HEK293 (cell line): ENCODE data around the gene GPATCH4.

ENCODE experiments used
- CTCF ChIA-PET: fragments of 350-600 bp; formaldehyde crosslinking; extraction: SDS; loops from one replicate; lab custom pipeline; 2021; ENCODE audit warnings: antibody characterized with exemption; lab: Yijun Ruan, JAX
- POLR2A ChIA-PET: fragments of 300-600 bp; formaldehyde crosslinking; extraction: SDS; loops from one replicate; lab custom pipeline; 2020; ENCODE audit warnings: antibody characterized with exemption, inconsistent platforms; lab: Yijun Ruan, JAX
- H3K27ac ChIP-seq: fragments of 200-500 bp; sonication (Bioruptor generic); 2 replicates; pipeline ENCODE4 v1.5.1; 2014; ENCODE audit warnings: low read depth, low read length, control low read depth, inconsistent platforms; ENCODE audit errors: extremely low read depth
- H3K36me3 ChIP-seq, 2 experiments: fragments of 200-500 bp in 1 of 2; sonication (Bioruptor generic) in 1 of 2; 1 replicate in 1 of 2; 2 replicates in 1 of 2; pipeline ENCODE4 v1.5.1; 2014 to 2017; ENCODE audit warnings: inconsistent platforms in 2 of 2, low read length in 2 of 2; ENCODE audit not compliant: control insufficient read depth in 2 of 2, insufficient read depth in 1 of 2
- H3K4me1 ChIP-seq: fragments of 200-500 bp; sonication (Bioruptor generic); 2 replicates; pipeline ENCODE4 v1.5.1; 2014; ENCODE audit warnings: mild to moderate bottlenecking, low read length, inconsistent platforms; ENCODE audit not compliant: control insufficient read depth, insufficient read depth
- H3K4me3 ChIP-seq: 2 replicates; pipeline ENCODE4 v1.5.1; 2011; ENCODE audit warnings: low read depth, mild to moderate bottlenecking, control low read depth, low read length, moderate library complexity
- H3K9me3 ChIP-seq: fragments of 200-500 bp; sonication (Bioruptor generic); 2 replicates; pipeline ENCODE4 v1.5.1; 2014; ENCODE audit warnings: low read depth, low read length, inconsistent platforms; ENCODE audit not compliant: control insufficient read depth, insufficient read depth
- BCL6B ChIP-seq: fragments of 450-650 bp; formaldehyde crosslinking; IDR thresholded peaks from 2 replicates; pipeline ENCODE4 v1.5.1; 2017; ENCODE audit warnings: missing biosample characterization, missing genetic modification characterization
- EGR2 ChIP-seq: fragments of 450-650 bp; formaldehyde crosslinking; IDR thresholded peaks from 2 replicates; pipeline ENCODE4 v1.5.1; 2016; ENCODE audit warnings: low read depth, missing biosample characterization, missing genetic modification characterization
- GLIS1 ChIP-seq: fragments of 450-650 bp; formaldehyde crosslinking; IDR thresholded peaks from 2 replicates; pipeline ENCODE4 v1.5.1; 2016; ENCODE audit warnings: missing biosample characterization, missing genetic modification characterization
- KLF10 ChIP-seq: fragments of 450-650 bp; IDR thresholded peaks from 2 replicates; pipeline ENCODE4 v1.5.1; 2018; ENCODE audit warnings: missing biosample characterization, mild to moderate bottlenecking, missing genetic modification characterization
- OVOL3 ChIP-seq: fragments of 450-650 bp; formaldehyde crosslinking; IDR thresholded peaks from 2 replicates; pipeline ENCODE4 v1.5.1; 2016; ENCODE audit warnings: missing biosample characterization, missing genetic modification characterization
- SP2 ChIP-seq: fragments of 450-650 bp; formaldehyde crosslinking; IDR thresholded peaks from 2 replicates; pipeline ENCODE4 v1.5.1; 2016; ENCODE audit warnings: missing biosample characterization, missing genetic modification characterization
- TCF7L2 ChIP-seq: IDR thresholded peaks from 2 replicates; pipeline ENCODE4 v1.6.1; 2011; ENCODE audit warnings: low read depth, mild to moderate bottlenecking, inconsistent platforms, low read length, moderate library complexity, borderline replicate concordance
- ZBTB21 ChIP-seq: fragments of 450-650 bp; formaldehyde crosslinking; IDR thresholded peaks from 2 replicates; pipeline ENCODE4 v1.5.1; 2017; ENCODE audit warnings: missing biosample characterization, missing genetic modification characterization
- ZFP3 ChIP-seq: fragments of 450-650 bp; formaldehyde crosslinking; IDR thresholded peaks from 2 replicates; pipeline ENCODE4 v1.5.1; 2016; ENCODE audit warnings: low read depth, missing biosample characterization, missing genetic modification characterization
- ZNF157 ChIP-seq: fragments of 450-650 bp; formaldehyde crosslinking; IDR thresholded peaks from 2 replicates; pipeline ENCODE4 v1.5.1; 2016; ENCODE audit warnings: missing biosample characterization, missing genetic modification characterization
- ZNF174 ChIP-seq: fragments of 450-650 bp; formaldehyde crosslinking; IDR thresholded peaks from 2 replicates; pipeline ENCODE4 v1.5.0; 2017; ENCODE audit warnings: missing biosample characterization, mild to moderate bottlenecking, missing genetic modification characterization
- ZNF335 ChIP-seq: fragments of 450-650 bp; formaldehyde crosslinking; conservative IDR thresholded peaks from 2 replicates; pipeline ENCODE4 v1.5.1; 2016; ENCODE audit warnings: missing biosample characterization, missing genetic modification characterization
- ZNF341 ChIP-seq: fragments of 450-650 bp; formaldehyde crosslinking; IDR thresholded peaks from 2 replicates; pipeline ENCODE4; 2016; ENCODE audit warnings: low read depth, missing biosample characterization, missing genetic modification characterization
- ZNF398 ChIP-seq: fragments of 450-650 bp; formaldehyde crosslinking; IDR thresholded peaks from 2 replicates; pipeline ENCODE4 v1.5.1; 2017; ENCODE audit warnings: missing biosample characterization, missing genetic modification characterization
- ZNF596 ChIP-seq: fragments of 450-650 bp; IDR thresholded peaks from 2 replicates; pipeline ENCODE4 v1.5.0; 2018; ENCODE audit warnings: missing biosample characterization, mild to moderate bottlenecking, missing genetic modification characterization, moderate library complexity
- ZSCAN4 ChIP-seq: fragments of 450-650 bp; formaldehyde crosslinking; IDR thresholded peaks from 2 replicates; pipeline ENCODE4 v1.5.1; 2017; ENCODE audit warnings: missing biosample characterization, missing genetic modification characterization

The GPATCH4 gene

GRCh38 chr1:156581661-156582387 lies 19.5 kb downstream of the GPATCH4 start:
- Histone ChIP-seq H3K36me3 (no peaks in the 10 kb centered on the region), H3K27ac (no peak overlapping the region), H3K4me3 (no peak overlapping the region), H3K4me1 (no peaks in the 10 kb centered on the region), H3K9me3 (no peaks in the 10 kb centered on the region)
- POLR2A ChIA-PET, result interaction anchor here (1.5 kb wide), 1 partner anchor 9 kb away, joined by 3 read pairs; the partner anchor contains the start of gene NAXE
- TF ChIP-seq ZNF335 (tag by site-specific recombination), result peak; percentile 80
- 0 out of 2 replicates have a peak, but pooled peaks have one; percentile 17 for TF ChIP-seq EGR2 (tag by site-specific recombination)
- TF ChIP-seq ZNF341 (tag by site-specific recombination), result no peak
- CTCF ChIA-PET, result interaction anchor here (0.7 to 3.7 kb wide), 13 partner anchors 9 to 98 kb away, joined by 3 to 17 read pairs (median 3); partner anchors contain the start of genes GPATCH4, IQGAP3 and NAXE

GRCh38 chr1:156579472-156579871 lies 21.8 kb downstream of the GPATCH4 start, which contains the start of gene TTC24:
Gene TTC24 (plus strand): TSS chr1:156579723. CDS start chr1:156581365, 1,642 bp downstream.
- no peaks in the 10 kb centered on the region for H3K36me3 ChIP-seq
- H3K4me3 ChIP-seq, result no peak within 1 kb of the TSS
- TF ChIP-seq ZBTB21 (tag by site-specific recombination) (no peak), TCF7L2 (no peak), ZNF174 (tag by site-specific recombination) (no peak), ZFP3 (no peak), SP2 (tag by site-specific recombination) (peak; percentile 26; the same call in 1 of the 2 replicates), GLIS1 (tag by site-specific recombination) (peak; percentile 40; the same call in 1 of the 2 replicates), OVOL3 (tag by site-specific recombination) (no peak), ZNF157 (tag by site-specific recombination) (no peak), KLF10 (tag by site-specific recombination) (0 out of 2 replicates have a peak, but pooled peaks have one; percentile 26)
- POLR2A ChIA-PET, result interaction anchor here (0.7 to 1.0 kb wide), 2 partner anchors 8 to 17 kb away, joined by 3 to 6 read pairs; no protein-coding TSS in a partner anchor
- no peaks in the 10 kb centered on the region for H3K9me3 ChIP-seq
- no peaks in the 10 kb centered on the region for H3K4me1 ChIP-seq
- CTCF ChIA-PET, result interaction anchor here (0.6 to 3.7 kb wide), 6 partner anchors 23 to 299 kb away, joined by 3 to 17 read pairs (median 5); no protein-coding TSS in a partner anchor
- H3K27ac ChIP-seq, result no peak within 1 kb of the TSS

- Histone ChIP-seq H3K4me1 (no peaks in the 10 kb centered on the region), H3K36me3 (no peaks in the 10 kb centered on the region), H3K27ac (no peak overlapping the region), H3K4me3 (no peak overlapping the region), H3K9me3 (no peaks in the 10 kb centered on the region)
- CTCF ChIA-PET, result no interaction called here
- POLR2A ChIA-PET, result interaction anchor here (1.2 kb wide), 1 partner anchor 9 kb away, joined by 4 read pairs; no protein-coding TSS in a partner anchor
- TF ChIP-seq ZNF341 (tag by site-specific recombination) (no peak), BCL6B (tag by site-specific recombination) (no peak), ZNF398 (peak; percentile 44), ZSCAN4 (tag by site-specific recombination) (peak; percentile 93), ZNF596 (tag by site-specific recombination) (peak; percentile 25; the same call in 1 of the 2 replicates)
- TF ChIP-seq, all 188 proteins: peak for 3
Observed at GRCh38 chr1:156578055-156578454, 23.2 kb downstream of the GPATCH4 start.
